ENCODE data around the gene FOXQ1. TPM values are rescaled to one million over a fixed set of nuclear protein-coding genes. Genes with fewer than 3 reads are reported as not detected.

Gene FOXQ1
- total and polyA plus RNA-seq, 10 of the 15 experiments (the other 5 are each of a cell fraction or from before 2014, with no cell fraction given): 0.08 TPM; not detected in 9

GRCh38 chr6:1362643-1363042 is 50.7 kb downstream of the FOXQ1 start:
- no TSS peak for BruUV-seq (replicated peaks)

GRCh38 chr6:1363298-1363697 is 51.4 kb downstream of the FOXQ1 start:
- ChIA-PET SMC1A (ENCODE audit: uncharacterized antibody, unreplicated experiment) (interaction anchor here (1.4 kb wide), 1 partner anchor 9 kb away, joined by 4 read pairs; no protein-coding TSS in a partner anchor), POLR2A (no interaction called here), CTCF (no interaction called here), RAD21 (ENCODE audit: unreplicated experiment) (no interaction called here)
- H3K9me3 ChIP-seq (replicated peaks; ENCODE audit: control insufficient read depth, insufficient read depth, low read length): no peaks in the 10 kb centered on the region
- peaks cover 0 to 2% of the 10 kb centered on the region in 2 experiments; a peak in 3 of 4 replicates for H3K27me3 ChIP-seq (replicated peaks in 1 of 2; ENCODE audit: control insufficient read depth in 2 of 2, insufficient read depth in 2 of 2, low read length in 1 of 2)
- BruUV-seq (replicated peaks): no TSS peak
- H3K9ac ChIP-seq (ENCODE audit: control insufficient read depth, insufficient read depth, low read length): no peak overlapping the region
- no peak for FAIRE-seq
- H3K27ac ChIP-seq (ENCODE audit: control insufficient read depth, insufficient read depth): no peak overlapping the region
- no peak overlapping the region for H3K4me3 ChIP-seq
- no peaks in the 10 kb centered on the region for H3K4me1 ChIP-seq (ENCODE audit: control insufficient read depth, insufficient read depth, low read length)
- TF ChIP-seq PML (IDR thresholded peaks at IDR 0.05; ENCODE audit: low read length): no peak
- no peak for TF ChIP-seq SMAD1 (IDR thresholded peaks at IDR 0.05; ENCODE audit: low read depth, partially characterized antibody)
- TF ChIP-seq HDGF (IDR thresholded peaks at IDR 0.05): no peak
- no peak for TF ChIP-seq ASH2L (IDR thresholded peaks at IDR 0.05; ENCODE audit: borderline replicate concordance, low read depth)
- TF ChIP-seq CUX1 (IDR thresholded peaks at IDR 0.05; ENCODE audit: insufficient replicate concordance, low read depth, low read length): no peak
- no peak for TF ChIP-seq BACH1 (IDR thresholded peaks at IDR 0.05; ENCODE audit: borderline replicate concordance)
- no peak for TF ChIP-seq EZH2 (IDR thresholded peaks at IDR 0.05; ENCODE audit: borderline replicate concordance, control insufficient read depth, low read depth, low read length)
- no peak for TF ChIP-seq TCF12 (IDR thresholded peaks at IDR 0.05; ENCODE audit: low read depth, low read length)
- TF ChIP-seq IRF4 (IDR thresholded peaks at IDR 0.05; ENCODE audit: low read depth, low read length): no peak
- intact Hi-C loops (cut with micrococcal nuclease; ENCODE audit: unreplicated experiment) (no loop called here), in situ Hi-C loops (cut with MboI) (no loop called here)
- H3K4me2 ChIP-seq (ENCODE audit: control insufficient read depth, insufficient read depth): no peak overlapping the region
- DNase-seq (ENCODE audit: low read depth, low spot score): no peak
- H3K36me3 ChIP-seq (ENCODE audit: control insufficient read depth in 2 of 2, insufficient read depth in 2 of 2, low read length in 1 of 2): no peaks in the 10 kb centered on the region
- no peak overlapping the region for H2AFZ ChIP-seq (ENCODE audit: control insufficient read depth, low read depth, low read length)
- ATAC-seq: no peak
- WGBS (ENCODE audit: insufficient coverage, insufficient replicate concordance, low lambda C conversion rate, missing lambda C conversion rate): 18% methylated on average over 4 of the region's 4 CpGs
- no peaks in the 10 kb centered on the region for H3K79me2 ChIP-seq (ENCODE audit: control insufficient read depth, insufficient read depth, low read length)
- H4K20me1 ChIP-seq (ENCODE audit: control insufficient read depth, insufficient read depth): no peaks in the 10 kb centered on the region

More at GRCh38 chr6:1362643-1363042, 50.7 kb downstream of the FOXQ1 start:
- no peak for TF ChIP-seq ZZZ3 (IDR thresholded peaks at IDR 0.05; ENCODE audit: control insufficient read depth, insufficient read length, low read depth)
- H3K27ac ChIP-seq (ENCODE audit: control insufficient read depth, insufficient read depth): no peak overlapping the region
- no peak overlapping the region for H3K9ac ChIP-seq (ENCODE audit: control insufficient read depth, insufficient read depth, low read length)
- DNase-seq (ENCODE audit: low read depth, low spot score) (no peak), FAIRE-seq (no peak), ATAC-seq (no peak)
- H3K4me3 ChIP-seq: no peak overlapping the region
- H3K27me3 ChIP-seq (replicated peaks in 1 of 2; ENCODE audit: control insufficient read depth in 2 of 2, insufficient read depth in 2 of 2, low read length in 1 of 2): peaks cover 0 to 2% of the 10 kb centered on the region in 2 experiments; a peak in 3 of 4 replicates
- H3K4me2 ChIP-seq (ENCODE audit: control insufficient read depth, insufficient read depth): no peak overlapping the region
- no peaks in the 10 kb centered on the region for H3K36me3 ChIP-seq (ENCODE audit: control insufficient read depth in 2 of 2, insufficient read depth in 2 of 2, low read length in 1 of 2)
- in situ Hi-C loops (cut with MboI) (no loop called here), intact Hi-C loops (cut with micrococcal nuclease; ENCODE audit: unreplicated experiment) (no loop called here)
- no peaks in the 10 kb centered on the region for H3K79me2 ChIP-seq (ENCODE audit: control insufficient read depth, insufficient read depth, low read length)
- H3K4me1 ChIP-seq (ENCODE audit: control insufficient read depth, insufficient read depth, low read length): no peaks in the 10 kb centered on the region
- RAD21 ChIA-PET (ENCODE audit: unreplicated experiment): no interaction called here
- H4K20me1 ChIP-seq (ENCODE audit: control insufficient read depth, insufficient read depth): no peaks in the 10 kb centered on the region
- no peaks in the 10 kb centered on the region for H3K9me3 ChIP-seq (replicated peaks; ENCODE audit: control insufficient read depth, insufficient read depth, low read length)
- CTCF ChIA-PET: no interaction called here
- 73% methylated on average over 9 of the region's 9 CpGs for WGBS (ENCODE audit: insufficient coverage, insufficient replicate concordance, low lambda C conversion rate, missing lambda C conversion rate)
- H2AFZ ChIP-seq (ENCODE audit: control insufficient read depth, low read depth, low read length): no peak overlapping the region
- POLR2A ChIA-PET: interaction anchor here (0.7 kb wide), 1 partner anchor 38 kb away, joined by 3 read pairs; no protein-coding TSS in a partner anchor
- SMC1A ChIA-PET (ENCODE audit: uncharacterized antibody, unreplicated experiment): interaction anchor here (0.6 to 1.4 kb wide), 2 partner anchors 10 to 721 kb away, joined by 3 to 4 read pairs; no protein-coding TSS in a partner anchor
